ENCODE data around the gene C16orf92.

- no peak for TF ChIP-seq EZH2 (IDR thresholded peaks at IDR 0.05; ENCODE audit: borderline replicate concordance, low read depth, low read length, severe bottlenecking)
- no peak for TF ChIP-seq POLR2AphosphoS5 (IDR thresholded peaks at IDR 0.05; ENCODE audit: insufficient read depth, low read depth, low read length)
- TF ChIP-seq CTCF (IDR thresholded peaks at IDR 0.05; ENCODE audit: extremely low read depth in 1 of 2, insufficient read depth in 1 of 2, low read depth in 1 of 2, low read length in 2 of 2): no peak
- no peak for TF ChIP-seq POLR2A (IDR thresholded peaks at IDR 0.05; ENCODE audit: low read depth, low read length)
- TF ChIP-seq JUN (IDR thresholded peaks at IDR 0.05; ENCODE audit: borderline replicate concordance, insufficient read depth, insufficient read length, low read depth): no peak
- TF ChIP-seq, protein P1, sequence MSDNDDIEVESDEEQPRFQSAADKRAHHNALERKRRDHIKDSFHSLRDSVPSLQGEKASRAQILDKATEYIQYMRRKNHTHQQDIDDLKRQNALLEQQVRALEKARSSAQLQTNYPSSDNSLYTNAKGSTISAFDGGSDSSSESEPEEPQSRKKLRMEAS (IDR thresholded peaks at IDR 0.05; ENCODE audit: insufficient read depth, insufficient read length): no peak
- TF ChIP-seq MYC (IDR thresholded peaks at IDR 0.05; ENCODE audit: low read depth, low read length): no peak
- TF ChIP-seq FOS (IDR thresholded peaks at IDR 0.05; ENCODE audit: borderline replicate concordance, insufficient read depth, low read length): no peak
- no peak for TF ChIP-seq GATA2 (IDR thresholded peaks at IDR 0.05; ENCODE audit: insufficient read depth, insufficient read length, low read depth, low read length)
Observed at GRCh38 chr16:29986931-29987330, 36.1 kb upstream of the C16orf92 start.

Measured in endothelial cell of umbilical vein (primary cell).